ENCODE results near the gene GP5.

- no peak for TF ChIP-seq CTCF (IDR thresholded peaks at IDR 0.05; ENCODE audit: low read depth, low read length)
- no peak for TF ChIP-seq EZH2phosphoT487 (IDR thresholded peaks at IDR 0.05; ENCODE audit: low read depth)
These were observed 25.2 kb downstream of the GP5 start for GRCh38 chr3:194373899-194374298.
